Panc1 (cell line): Measurements from ENCODE around the gene CTNNA1. TPM values are rescaled to one million over a fixed set of nuclear protein-coding genes. Genes with fewer than 3 reads are reported as not detected.

Experiments
- ATAC-seq: fragments of 200-7000 bp; cut with Tn5 transposase; 2 replicates; pipeline ENCODE4 v1.9.1; 2020; ENCODE audit warnings: mild to moderate bottlenecking, moderate library complexity
- BruUV-seq: library from RNA; stranded (reverse); fragments of 400-500 nt; replicated peaks from 2 replicates; lab custom pipeline; 2021; lab: Mats Ljungman, UMichigan
- CTCF ChIA-PET: fragments of 300-600 bp; sonication (Branson Sonifier 250); formaldehyde crosslinking; loops from one replicate; lab custom pipeline; 2022; ENCODE audit warnings: antibody characterized with exemption; lab: Charles Lee
- POLR2A ChIA-PET: fragments of 300-600 bp; sonication (Branson Sonifier 250); formaldehyde crosslinking; loops from one replicate; lab custom pipeline; 2022; ENCODE audit warnings: antibody characterized with exemption; lab: Charles Lee
- DNase-seq: peaks from one replicate; pipeline ENCODE4 v3.0.0-alpha.2; 2010; ENCODE audit warnings: low read depth, low spot score
- H3K27ac ChIP-seq: 2 replicates; pipeline ENCODE4 v1.5.1; 2011; ENCODE audit warnings: mild to moderate bottlenecking, low read length, inconsistent platforms
- H3K27me3 ChIP-seq: fragments of 200-500 bp; sonication (Bioruptor generic); 2 replicates; pipeline ENCODE4 v1.6.0; 2014; ENCODE audit warnings: low read length, inconsistent platforms; ENCODE audit not compliant: control insufficient read depth, insufficient read depth
- H3K36me3 ChIP-seq: fragments of 200-500 bp; sonication (Bioruptor generic); 2 replicates; pipeline ENCODE4 v1.5.1; 2014; ENCODE audit warnings: inconsistent platforms, mild to moderate bottlenecking, low read length, moderate library complexity; ENCODE audit not compliant: control insufficient read depth, insufficient read depth
- H3K4me1 ChIP-seq: 2 replicates; pipeline ENCODE4 v1.5.1; 2011; ENCODE audit warnings: inconsistent platforms, mild to moderate bottlenecking, low read length, moderate library complexity; ENCODE audit not compliant: control insufficient read depth, insufficient read depth
- H3K4me3 ChIP-seq, 2 experiments: 2 replicates each; pipeline ENCODE4 v1.5.1; 2011 to 2012; ENCODE audit warnings: low read depth in 2 of 2, low read length in 2 of 2, mild to moderate bottlenecking in 2 of 2, inconsistent platforms in 1 of 2, moderate library complexity in 1 of 2
- H3K9me3 ChIP-seq: fragments of 200-500 bp; sonication (Bioruptor generic); 2 replicates; pipeline ENCODE4 v1.5.1; 2014; ENCODE audit warnings: low read depth, mild to moderate bottlenecking, inconsistent platforms, low read length, moderate library complexity; ENCODE audit not compliant: control insufficient read depth, insufficient read depth
- POLR2AphosphoS5 ChIP-seq: IDR thresholded peaks from 2 replicates; pipeline ENCODE4 v1.6.1; 2012; ENCODE audit warnings: mild to moderate bottlenecking, low read depth, low read length, moderate library complexity
- REST ChIP-seq, 2 experiments: IDR thresholded peaks; 2 replicates each; pipeline ENCODE4 v1.6.1; 2011 to 2012; ENCODE audit warnings: low read depth in 2 of 2, control low read depth in 1 of 2, low read length in 1 of 2, mild to moderate bottlenecking in 1 of 2, moderate library complexity in 1 of 2; ENCODE audit not compliant: insufficient read depth in 1 of 2
- SIN3A ChIP-seq: IDR thresholded peaks from 2 replicates; pipeline ENCODE4 v1.6.1; 2012; ENCODE audit warnings: low read depth, mild to moderate bottlenecking, low read length, moderate library complexity, borderline replicate concordance; ENCODE audit not compliant: insufficient read depth
- TCF7L2 ChIP-seq: IDR thresholded peaks from 2 replicates; pipeline ENCODE4 v1.6.1; 2011; ENCODE audit warnings: mild to moderate bottlenecking, low read depth, low read length, inconsistent platforms
- in situ Hi-C: cut with HindIII; loops from 2 replicates; pipeline ENCODE4 v1.10.0; 2016; ENCODE audit warnings: low sequenced_read_pairs, low pct_unique_long_range_greater_than_20kb
- intact Hi-C: fragments of 100-400 bp; cut with micrococcal nuclease; formaldehyde crosslinking; loops from one replicate; pipeline ENCODE4 v1.10.0; 2022; ENCODE audit not compliant: unreplicated experiment
- total RNA-seq: library from RNA; stranded (reverse); gene quantifications from one replicate; pipeline ENCODE4 v1.2.1, GENCODE V29; 2021; ENCODE audit not compliant: unreplicated experiment
- TF ChIP-seq, protein P1 (sequence below): fragments of 450-650 bp; IDR thresholded peaks from 2 replicates; pipeline ENCODE4 v1.5.1; 2017; ENCODE audit warnings: mild to moderate bottlenecking

CTNNA1 gene
- total RNA-seq, 1 experiment from 2014 or later = 298 TPM

DNA sequence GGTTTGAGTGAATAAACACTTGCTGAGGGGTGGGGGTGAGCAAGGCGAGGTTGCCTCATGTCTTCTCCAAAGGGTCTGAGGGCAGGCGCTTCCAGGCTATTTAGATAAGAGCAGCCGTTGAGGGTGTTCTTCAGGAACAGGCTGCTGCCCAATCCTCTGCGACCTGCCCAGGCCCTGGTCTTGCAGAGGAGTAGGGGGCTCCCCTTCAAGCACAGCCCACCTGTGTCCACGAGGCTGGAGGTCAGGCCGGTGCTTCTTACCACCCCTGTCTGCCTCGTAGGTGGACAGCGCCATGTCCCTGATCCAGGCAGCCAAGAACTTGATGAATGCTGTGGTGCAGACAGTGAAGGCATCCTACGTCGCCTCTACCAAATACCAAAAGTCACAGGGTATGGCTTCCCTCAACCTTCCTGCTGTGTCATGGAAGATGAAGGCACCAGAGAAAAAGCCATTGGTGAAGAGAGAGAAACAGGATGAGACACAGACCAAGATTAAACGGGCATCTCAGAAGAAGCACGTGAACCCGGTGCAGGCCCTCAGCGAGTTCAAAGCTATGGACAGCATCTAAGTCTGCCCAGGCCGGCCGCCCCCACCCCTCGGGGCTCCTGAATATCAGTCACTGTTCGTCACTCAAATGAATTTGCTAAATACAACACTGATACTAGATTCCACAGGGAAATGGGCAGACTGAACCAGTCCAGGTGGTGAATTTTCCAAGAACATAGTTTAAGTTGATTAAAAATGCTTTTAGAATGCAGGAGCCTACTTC, 180.5 kb downstream of the CTNNA1 start:
- Histone ChIP-seq H3K27me3 (no peaks in the 10 kb centered on the region), H3K9me3 (no peaks in the 10 kb centered on the region), H3K36me3 (peaks cover 24% of the 10 kb centered on the region), H3K4me3 (no peak overlapping the region), H3K4me1 (no peaks in the 10 kb centered on the region), H3K27ac (no peak overlapping the region)
- POLR2A ChIA-PET = no interaction called here
- no TSS peak for BruUV-seq
- DNase-seq = no peak
- TF ChIP-seq TCF7L2 (no peak), SIN3A (no peak), REST (IDR thresholded peaks at IDR 0.05; ENCODE audit: insufficient read depth in 1 of 2, low read depth in 2 of 2, low read length in 1 of 2) (no peak), POLR2AphosphoS5 (no peak)
- TF ChIP-seq, protein P1, sequence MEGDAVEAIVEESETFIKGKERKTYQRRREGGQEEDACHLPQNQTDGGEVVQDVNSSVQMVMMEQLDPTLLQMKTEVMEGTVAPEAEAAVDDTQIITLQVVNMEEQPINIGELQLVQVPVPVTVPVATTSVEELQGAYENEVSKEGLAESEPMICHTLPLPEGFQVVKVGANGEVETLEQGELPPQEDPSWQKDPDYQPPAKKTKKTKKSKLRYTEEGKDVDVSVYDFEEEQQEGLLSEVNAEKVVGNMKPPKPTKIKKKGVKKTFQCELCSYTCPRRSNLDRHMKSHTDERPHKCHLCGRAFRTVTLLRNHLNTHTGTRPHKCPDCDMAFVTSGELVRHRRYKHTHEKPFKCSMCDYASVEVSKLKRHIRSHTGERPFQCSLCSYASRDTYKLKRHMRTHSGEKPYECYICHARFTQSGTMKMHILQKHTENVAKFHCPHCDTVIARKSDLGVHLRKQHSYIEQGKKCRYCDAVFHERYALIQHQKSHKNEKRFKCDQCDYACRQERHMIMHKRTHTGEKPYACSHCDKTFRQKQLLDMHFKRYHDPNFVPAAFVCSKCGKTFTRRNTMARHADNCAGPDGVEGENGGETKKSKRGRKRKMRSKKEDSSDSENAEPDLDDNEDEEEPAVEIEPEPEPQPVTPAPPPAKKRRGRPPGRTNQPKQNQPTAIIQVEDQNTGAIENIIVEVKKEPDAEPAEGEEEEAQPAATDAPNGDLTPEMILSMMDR = no peak
- in situ Hi-C loops (no loop called here), intact Hi-C loops (loop anchor here (10.0 kb wide), 1 partner anchor 331 kb away; no protein-coding TSS in a partner anchor)
- ATAC-seq = no peak
- CTCF ChIA-PET = no interaction called here

- DNase-seq (no peak), ATAC-seq (no peak)
- Histone ChIP-seq H3K36me3 (peaks cover 17% of the 10 kb centered on the region), H3K9me3 (no peaks in the 10 kb centered on the region), H3K27ac (no peak overlapping the region), H3K4me3 (no peak overlapping the region), H3K4me1 (no peaks in the 10 kb centered on the region), H3K27me3 (no peaks in the 10 kb centered on the region)
- intact Hi-C loops = loop anchor here (10.0 kb wide), 1 partner anchor 330 kb away; no protein-coding TSS in a partner anchor
- ChIA-PET CTCF (no interaction called here), POLR2A (no interaction called here)
- BruUV-seq = no TSS peak
- in situ Hi-C loops = no loop called here
- TF ChIP-seq REST (IDR thresholded peaks at IDR 0.05; ENCODE audit: insufficient read depth in 1 of 2, low read depth in 2 of 2, low read length in 1 of 2) = no peak
- no peak for TF ChIP-seq SIN3A
- no peak for TF ChIP-seq POLR2AphosphoS5
- TF ChIP-seq, protein P1 = no peak
- TF ChIP-seq TCF7L2 = no peak
Observed at GRCh38 chr5:138934971-138935370, 181.7 kb downstream of the CTNNA1 start.
